ENCODE data around the gene METTL9.
"Not testable (repeated sequence)": the region's sequence is repeated elsewhere in the genome, so short reads cannot be mapped to it uniquely, and the experiment has no call there.

METTL9 gene

GRCh38 chr16:21565861-21566669, 33.3 kb upstream of the METTL9 start:
- H3K4me3 Mint-ChIP-seq: no peak overlapping the region
- H3K9me3 Mint-ChIP-seq: no peaks in the 10 kb centered on the region
- H3K27ac Mint-ChIP-seq: no peak overlapping the region
- no peaks in the 10 kb centered on the region for H3K36me3 Mint-ChIP-seq (ENCODE audit: low read depth)
- H3K27me3 Mint-ChIP-seq (ENCODE audit: low read depth): peaks cover 7% of the 10 kb centered on the region
- no peaks in the 10 kb centered on the region for H3K4me1 Mint-ChIP-seq (ENCODE audit: low read depth)

- H3K27me3 Mint-ChIP-seq (ENCODE audit: low read depth): peaks cover 7% of the 10 kb centered on the region
- no peak overlapping the region for H3K4me3 Mint-ChIP-seq
- no peak overlapping the region for H3K27ac Mint-ChIP-seq
- H3K36me3 Mint-ChIP-seq (ENCODE audit: low read depth): no peaks in the 10 kb centered on the region
- H3K9me3 Mint-ChIP-seq: no peaks in the 10 kb centered on the region
- H3K4me1 Mint-ChIP-seq (ENCODE audit: low read depth): no peaks in the 10 kb centered on the region
Observed at GRCh38 chr16:21566891-21567414, 32.4 kb upstream of the METTL9 start.

- H3K36me3 Mint-ChIP-seq (ENCODE audit: low read depth); H3K27me3 Mint-ChIP-seq (ENCODE audit: low read depth); H3K9me3 Mint-ChIP-seq; H3K4me3 Mint-ChIP-seq; H3K4me1 Mint-ChIP-seq (ENCODE audit: low read depth); H3K27ac Mint-ChIP-seq: not testable (repeated sequence)
Observed at GRCh38 chr16:21567496-21567895, 31.9 kb upstream of the METTL9 start.

GRCh38 chr16:21568502-21569189, 30.7 kb upstream of the METTL9 start:
- H3K36me3 Mint-ChIP-seq (ENCODE audit: low read depth): no peaks in the 10 kb centered on the region
- no peaks in the 10 kb centered on the region for H3K4me1 Mint-ChIP-seq (ENCODE audit: low read depth)
- no peak overlapping the region for H3K27ac Mint-ChIP-seq

GRCh38 chr16:21570676-21571017, 28.7 kb upstream of the METTL9 start:
- no peaks in the 10 kb centered on the region for H3K9me3 Mint-ChIP-seq
- no peaks in the 10 kb centered on the region for H3K4me1 Mint-ChIP-seq (ENCODE audit: low read depth)
- H3K4me3 Mint-ChIP-seq: no peak overlapping the region
- no peak overlapping the region for H3K27ac Mint-ChIP-seq
- H3K27me3 Mint-ChIP-seq (ENCODE audit: low read depth): peaks cover 3% of the 10 kb centered on the region
- H3K36me3 Mint-ChIP-seq (ENCODE audit: low read depth): no peaks in the 10 kb centered on the region

More at GRCh38 chr16:21568502-21569189, 30.7 kb upstream of the METTL9 start:
- Mint-ChIP-seq H3K27me3 (ENCODE audit: low read depth) (peaks cover 7% of the 10 kb centered on the region), H3K9me3 (no peaks in the 10 kb centered on the region), H3K4me3 (no peak overlapping the region)

- not testable (repeated sequence) for H3K9me3 Mint-ChIP-seq; H3K4me1 Mint-ChIP-seq (ENCODE audit: low read depth); H3K27ac Mint-ChIP-seq; H3K36me3 Mint-ChIP-seq (ENCODE audit: low read depth); H3K4me3 Mint-ChIP-seq
- H3K27me3 Mint-ChIP-seq (ENCODE audit: low read depth): peaks cover 12% of the 10 kb centered on the region
Observed at GRCh38 chr16:21573506-21573905, 25.9 kb upstream of the METTL9 start.

- H3K27ac Mint-ChIP-seq: no peak overlapping the region
- H3K4me3 Mint-ChIP-seq: no peak overlapping the region
Observed at GRCh38 chr16:21574372-21574771, 25.0 kb upstream of the METTL9 start.

GRCh38 chr16:21576323-21576722, 23.1 kb upstream of the METTL9 start:
- not testable (repeated sequence) for H3K27ac Mint-ChIP-seq; H3K36me3 Mint-ChIP-seq (ENCODE audit: low read depth); H3K4me1 Mint-ChIP-seq (ENCODE audit: low read depth); H3K4me3 Mint-ChIP-seq; H3K9me3 Mint-ChIP-seq
- H3K27me3 Mint-ChIP-seq (ENCODE audit: low read depth): peaks cover 28% of the 10 kb centered on the region

More at GRCh38 chr16:21574372-21574771, 25.0 kb upstream of the METTL9 start:
- H3K27me3 Mint-ChIP-seq (ENCODE audit: low read depth): peaks cover 21% of the 10 kb centered on the region
- H3K4me1 Mint-ChIP-seq (ENCODE audit: low read depth): no peaks in the 10 kb centered on the region
- H3K9me3 Mint-ChIP-seq: no peaks in the 10 kb centered on the region
- no peaks in the 10 kb centered on the region for H3K36me3 Mint-ChIP-seq (ENCODE audit: low read depth)

GRCh38 chr16:21577487-21577886, 21.9 kb upstream of the METTL9 start:
- not testable (repeated sequence) for H3K9me3 Mint-ChIP-seq; H3K4me1 Mint-ChIP-seq (ENCODE audit: low read depth); H3K27ac Mint-ChIP-seq; H3K4me3 Mint-ChIP-seq; H3K36me3 Mint-ChIP-seq (ENCODE audit: low read depth)
- peaks cover 28% of the 10 kb centered on the region for H3K27me3 Mint-ChIP-seq (ENCODE audit: low read depth)

GRCh38 chr16:21578311-21578710, 21.1 kb upstream of the METTL9 start:
- H3K9me3 Mint-ChIP-seq; H3K4me3 Mint-ChIP-seq; H3K27ac Mint-ChIP-seq; H3K36me3 Mint-ChIP-seq (ENCODE audit: low read depth); H3K4me1 Mint-ChIP-seq (ENCODE audit: low read depth): not testable (repeated sequence)
- H3K27me3 Mint-ChIP-seq (ENCODE audit: low read depth): peaks cover 28% of the 10 kb centered on the region

- not testable (repeated sequence) for H3K4me1 Mint-ChIP-seq (ENCODE audit: low read depth); H3K9me3 Mint-ChIP-seq; H3K27ac Mint-ChIP-seq; H3K4me3 Mint-ChIP-seq; H3K36me3 Mint-ChIP-seq (ENCODE audit: low read depth)
- peaks cover 28% of the 10 kb centered on the region for H3K27me3 Mint-ChIP-seq (ENCODE audit: low read depth)
Observed at GRCh38 chr16:21580131-21580530, 19.2 kb upstream of the METTL9 start.

GRCh38 chr16:21580807-21581206, 18.6 kb upstream of the METTL9 start:
- H3K27me3 Mint-ChIP-seq (ENCODE audit: low read depth): peaks cover 28% of the 10 kb centered on the region

GRCh38 chr16:21584817-21585216, 14.6 kb upstream of the METTL9 start:
- Mint-ChIP-seq H3K4me3 (no peak overlapping the region), H3K27me3 (ENCODE audit: low read depth) (peaks cover 6% of the 10 kb centered on the region)

More at GRCh38 chr16:21580807-21581206, 18.6 kb upstream of the METTL9 start:
- Mint-ChIP-seq H3K4me1 (ENCODE audit: low read depth) (peaks cover 2% of the 10 kb centered on the region), H3K4me3 (no peak overlapping the region), H3K9me3 (no peaks in the 10 kb centered on the region), H3K36me3 (ENCODE audit: low read depth) (no peaks in the 10 kb centered on the region), H3K27ac (no peak overlapping the region)

GRCh38 chr16:21588593-21588992, 10.8 kb upstream of the METTL9 start:
- not testable (repeated sequence) for H3K27ac Mint-ChIP-seq; H3K4me1 Mint-ChIP-seq (ENCODE audit: low read depth); H3K9me3 Mint-ChIP-seq; H3K36me3 Mint-ChIP-seq (ENCODE audit: low read depth); H3K4me3 Mint-ChIP-seq; H3K27me3 Mint-ChIP-seq (ENCODE audit: low read depth)

More at GRCh38 chr16:21584817-21585216, 14.6 kb upstream of the METTL9 start:
- Mint-ChIP-seq H3K36me3 (ENCODE audit: low read depth) (no peaks in the 10 kb centered on the region), H3K4me1 (ENCODE audit: low read depth) (peaks cover 2% of the 10 kb centered on the region), H3K27ac (no peak overlapping the region), H3K9me3 (no peaks in the 10 kb centered on the region)

GRCh38 chr16:21589551-21589950, 9.8 kb upstream of the METTL9 start:
- Mint-ChIP-seq H3K27ac (no peak overlapping the region), H3K9me3 (no peaks in the 10 kb centered on the region), H3K4me3 (no peak overlapping the region), H3K4me1 (ENCODE audit: low read depth) (no peaks in the 10 kb centered on the region), H3K27me3 (ENCODE audit: low read depth) (peaks cover 7% of the 10 kb centered on the region), H3K36me3 (ENCODE audit: low read depth) (no peaks in the 10 kb centered on the region)
